Mesendoderm (in vitro differentiated cells): ENCODE results near the gene NAT10.
"Not testable (repeated sequence)": the region's sequence is repeated elsewhere in the genome, so short reads cannot be mapped to it uniquely, and the experiment has no call there.

Experiments used
- DNase-seq: peaks from one replicate; pipeline ENCODE4 v3.0.0; 2013
- H2AK5ac ChIP-seq: 2 replicates; pipeline ENCODE4 v1.6.1; 2013; ENCODE audit warnings: low read length, inconsistent platforms
- H2BK120ac ChIP-seq: 2 replicates; pipeline ENCODE4 v1.6.1; 2013; ENCODE audit warnings: low read depth, mild to moderate bottlenecking, low read length, moderate library complexity, mixed read lengths
- H2BK15ac ChIP-seq: replicated peaks from 2 replicates; pipeline ENCODE4 v1.6.1; 2013; ENCODE audit warnings: low read depth, mild to moderate bottlenecking, moderate library complexity
- H2BK5ac ChIP-seq: 2 replicates; pipeline ENCODE4 v1.6.1; 2013; ENCODE audit warnings: low read length, inconsistent platforms
- H3K18ac ChIP-seq: 2 replicates; pipeline ENCODE4 v1.6.1; 2013; ENCODE audit warnings: mild to moderate bottlenecking, low read length, mixed read lengths
- H3K23ac ChIP-seq: one replicate; pipeline ENCODE4 v1.6.1; 2013; ENCODE audit warnings: low read length
- H3K27ac ChIP-seq: 2 replicates; pipeline ENCODE4 v1.5.1; 2013; ENCODE audit warnings: low read depth, mild to moderate bottlenecking, inconsistent platforms, low read length, moderate library complexity
- H3K27me3 ChIP-seq: 2 replicates; pipeline ENCODE4 v1.6.1; 2013; ENCODE audit warnings: low read length, control low read depth, mild to moderate bottlenecking, inconsistent platforms; ENCODE audit not compliant: insufficient read depth, poor library complexity
- H3K36me3 ChIP-seq: 2 replicates; pipeline ENCODE4 v1.6.1; 2013; ENCODE audit warnings: low read length, inconsistent platforms; ENCODE audit not compliant: control insufficient read depth, insufficient read depth
- H3K4ac ChIP-seq: one replicate; pipeline ENCODE4 v1.6.1; 2013; ENCODE audit warnings: low read depth, mild to moderate bottlenecking, low read length, moderate library complexity
- H3K4me1 ChIP-seq: 2 replicates; pipeline ENCODE4 v1.6.1; 2013; ENCODE audit warnings: low read depth, low read length, inconsistent platforms; ENCODE audit not compliant: control insufficient read depth
- H3K4me2 ChIP-seq: 2 replicates; pipeline ENCODE4 v1.6.1; 2013; ENCODE audit warnings: low read length
- H3K4me3 ChIP-seq: 2 replicates; pipeline ENCODE4 v1.5.1; 2013; ENCODE audit warnings: mild to moderate bottlenecking, low read length
- H3K56ac ChIP-seq: one replicate; pipeline ENCODE4 v1.6.1; 2013; ENCODE audit warnings: low read length
- H3K79me1 ChIP-seq: 2 replicates; pipeline ENCODE4 v1.6.1; 2013; ENCODE audit warnings: low read length, inconsistent platforms
- H3K79me2 ChIP-seq: 2 replicates; pipeline ENCODE4 v1.6.1; 2013; ENCODE audit warnings: mild to moderate bottlenecking, low read length; ENCODE audit not compliant: control insufficient read depth, insufficient read depth
- H3K9ac ChIP-seq: 2 replicates; pipeline ENCODE4 v1.6.1; 2013; ENCODE audit warnings: low read length, inconsistent platforms
- H4K5ac ChIP-seq: one replicate; pipeline ENCODE4 v1.6.1; 2013; ENCODE audit warnings: low read length
- H4K8ac ChIP-seq: one replicate; pipeline ENCODE4 v1.6.1; 2013; ENCODE audit warnings: low read depth, mild to moderate bottlenecking, control low read depth, low read length, moderate library complexity
- WGBS: extraction: QIAGEN DNeasy Blood & Tissue Kit; methylation state at CpG from one replicate; pipeline ENCODE4 v1.1.7; 2013; ENCODE audit warnings: low lambda C conversion rate, missing lambda C conversion rate; ENCODE audit not compliant: insufficient coverage; ENCODE audit errors: extremely low coverage; 5-methylcytosine and 5-hydroxymethylcytosine counted together

Gene NAT10

DNA sequence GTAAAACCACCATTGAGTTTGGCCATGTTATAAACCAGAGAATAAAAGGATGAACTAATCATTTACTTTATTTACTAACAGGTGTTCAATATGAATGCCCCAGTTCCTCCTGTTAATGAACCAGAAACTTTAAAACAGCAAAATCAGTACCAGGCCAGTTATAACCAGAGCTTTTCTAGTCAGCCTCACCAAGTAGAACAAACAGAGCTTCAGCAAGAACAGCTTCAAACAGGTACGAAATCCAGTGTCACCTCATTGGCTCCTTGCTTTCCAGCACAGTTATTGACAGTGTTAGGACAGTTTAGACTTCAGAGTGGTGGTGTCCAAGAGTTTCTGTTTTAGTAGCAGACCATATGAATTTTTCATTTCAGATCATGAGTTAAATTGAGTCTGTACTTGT lies 13.6 kb upstream of the NAT10 start:
- no peak overlapping the region for H4K5ac ChIP-seq
- H3K27ac ChIP-seq: no peak overlapping the region
- H4K8ac ChIP-seq: no peak overlapping the region
- H2BK15ac ChIP-seq: no peak overlapping the region
- H3K27me3 ChIP-seq: no peaks in the 10 kb centered on the region
- no peak for DNase-seq
- no peaks in the 10 kb centered on the region for H3K4me1 ChIP-seq
- no peak overlapping the region for H2BK120ac ChIP-seq
- H3K79me2 ChIP-seq: peaks cover 2% of the 10 kb centered on the region
- no peak overlapping the region for H3K4me2 ChIP-seq
- H3K18ac ChIP-seq: no peak overlapping the region
- H3K4me3 ChIP-seq: no peak overlapping the region
- peaks cover 2% of the 10 kb centered on the region for H3K79me1 ChIP-seq
- no peak overlapping the region for H2BK5ac ChIP-seq
- H3K36me3 ChIP-seq: peaks cover 8% of the 10 kb centered on the region
- no peak overlapping the region for H3K56ac ChIP-seq
- no peak overlapping the region for H3K4ac ChIP-seq
- no peak overlapping the region for H2AK5ac ChIP-seq
- H3K9ac ChIP-seq: no peak overlapping the region
- H3K23ac ChIP-seq: no peak overlapping the region
- WGBS: no CpG with 5 or more reads among the region's 1 CpG

DNA sequence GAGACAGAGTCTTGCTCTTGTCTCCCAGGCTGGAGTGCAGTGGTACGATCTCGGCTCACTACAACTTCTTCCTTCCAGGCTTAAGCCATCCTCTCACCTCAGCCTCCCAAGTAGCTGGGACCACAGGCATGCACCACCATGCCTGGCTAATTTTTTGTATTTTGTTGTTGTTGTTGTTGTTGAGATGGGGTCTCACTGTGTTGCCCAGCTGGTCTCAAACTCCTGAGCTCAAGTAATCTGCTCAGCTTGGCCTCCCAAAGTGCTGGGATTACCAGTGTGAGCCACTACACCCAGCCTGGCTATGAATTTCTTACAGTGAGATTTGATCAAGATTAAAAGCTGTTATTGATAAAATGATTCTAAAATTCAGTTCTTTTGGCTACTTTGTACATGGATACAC lies 10.5 kb upstream of the NAT10 start:
- H3K79me1 ChIP-seq, H3K23ac ChIP-seq, H3K56ac ChIP-seq, H2BK15ac ChIP-seq, H2BK120ac ChIP-seq, H3K4me3 ChIP-seq, H3K18ac ChIP-seq, DNase-seq, H2AK5ac ChIP-seq, H3K4me2 ChIP-seq, H4K5ac ChIP-seq, H4K8ac ChIP-seq, H2BK5ac ChIP-seq, H3K9ac ChIP-seq, H3K27me3 ChIP-seq, H3K4me1 ChIP-seq, H3K27ac ChIP-seq, H3K4ac ChIP-seq, H3K79me2 ChIP-seq: not testable (repeated sequence)
- peaks cover 14% of the 10 kb centered on the region for H3K36me3 ChIP-seq
- WGBS: no CpG with 5 or more reads among the region's 2 CpGs

DNA sequence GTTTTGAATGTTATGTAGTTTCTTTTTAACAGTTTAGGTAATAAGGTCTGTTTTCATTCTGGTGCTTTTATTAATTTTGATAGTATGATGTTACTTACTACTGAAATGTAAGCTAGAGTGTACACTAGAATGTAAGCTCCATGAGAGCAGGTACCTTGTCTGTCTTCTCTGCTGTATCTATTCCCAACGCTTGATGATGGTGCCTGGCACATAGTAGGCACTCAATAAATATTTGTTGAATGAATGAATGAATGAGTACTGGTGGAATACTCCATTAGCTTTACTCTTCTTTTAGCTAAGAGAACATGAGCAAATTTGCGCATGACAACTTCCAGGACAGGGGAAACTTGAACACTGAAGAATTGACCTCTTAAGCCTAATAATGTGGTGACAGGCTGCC lies 6.6 kb upstream of the NAT10 start:
- Histone ChIP-seq H3K4me1 (no peaks in the 10 kb centered on the region), H3K36me3 (peaks cover 8% of the 10 kb centered on the region), H2BK120ac (no peak overlapping the region), H3K56ac (no peak overlapping the region), H2AK5ac (no peak overlapping the region), H3K79me2 (no peaks in the 10 kb centered on the region), H3K23ac (no peak overlapping the region), H3K9ac (no peak overlapping the region), H3K4me3 (no peak overlapping the region), H4K8ac (no peak overlapping the region), H2BK15ac (no peak overlapping the region), H3K27me3 (no peaks in the 10 kb centered on the region), H3K4ac (no peak overlapping the region), H4K5ac (no peak overlapping the region), H2BK5ac (no peak overlapping the region), H3K79me1 (no peaks in the 10 kb centered on the region), H3K18ac (no peak overlapping the region), H3K27ac (no peak overlapping the region), H3K4me2 (no peak overlapping the region)
- WGBS: no CpG with 5 or more reads among the region's 2 CpGs
- no peak for DNase-seq

DNA sequence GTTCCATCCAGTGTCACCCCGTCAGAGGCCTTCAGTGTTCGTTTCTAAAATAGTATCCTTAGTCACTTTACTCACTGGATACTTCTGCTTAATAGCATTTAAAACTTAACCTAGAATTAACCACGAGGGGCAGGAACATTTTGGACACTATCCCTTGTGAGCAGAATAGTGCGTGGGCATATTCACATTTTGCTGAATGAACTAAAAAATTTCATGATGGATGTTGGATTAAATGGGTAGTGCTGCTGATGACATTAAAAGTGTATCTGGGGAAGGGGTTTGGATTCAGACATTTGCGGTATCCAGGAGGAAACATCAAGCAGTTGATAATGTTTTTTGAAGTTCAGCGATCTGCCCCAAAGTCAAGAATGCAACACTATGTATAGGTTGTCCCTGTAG lies 750 bp upstream of the NAT10 start:
- peaks cover 1% of the 10 kb centered on the region for H3K4me1 ChIP-seq
- H3K27ac ChIP-seq: peak overlapping the region; percentile 68
- peak overlapping the region; percentile 48 for H3K4me3 ChIP-seq
- H3K9ac ChIP-seq: peak overlapping the region; percentile 89
- no peak overlapping the region for H2BK120ac ChIP-seq
- peak overlapping the region; percentile 92 for H4K5ac ChIP-seq
- H3K23ac ChIP-seq: no peak overlapping the region
- H2BK5ac ChIP-seq: no peak overlapping the region
- H2BK15ac ChIP-seq: no peak overlapping the region
- H3K36me3 ChIP-seq: peaks cover 6% of the 10 kb centered on the region
- H3K56ac ChIP-seq: peak overlapping the region; percentile 90
- peaks cover 25% of the 10 kb centered on the region for H3K79me2 ChIP-seq
- peaks cover 10% of the 10 kb centered on the region for H3K79me1 ChIP-seq
- no peaks in the 10 kb centered on the region for H3K27me3 ChIP-seq
- DNase-seq: no peak
- no CpG with 5 or more reads among the region's 6 CpGs for WGBS
- peak overlapping the region; percentile 60 for H3K4me2 ChIP-seq
- no peak overlapping the region for H4K8ac ChIP-seq
- H3K18ac ChIP-seq: no peak overlapping the region
- no peak overlapping the region for H3K4ac ChIP-seq
- H2AK5ac ChIP-seq: no peak overlapping the region

DNA sequence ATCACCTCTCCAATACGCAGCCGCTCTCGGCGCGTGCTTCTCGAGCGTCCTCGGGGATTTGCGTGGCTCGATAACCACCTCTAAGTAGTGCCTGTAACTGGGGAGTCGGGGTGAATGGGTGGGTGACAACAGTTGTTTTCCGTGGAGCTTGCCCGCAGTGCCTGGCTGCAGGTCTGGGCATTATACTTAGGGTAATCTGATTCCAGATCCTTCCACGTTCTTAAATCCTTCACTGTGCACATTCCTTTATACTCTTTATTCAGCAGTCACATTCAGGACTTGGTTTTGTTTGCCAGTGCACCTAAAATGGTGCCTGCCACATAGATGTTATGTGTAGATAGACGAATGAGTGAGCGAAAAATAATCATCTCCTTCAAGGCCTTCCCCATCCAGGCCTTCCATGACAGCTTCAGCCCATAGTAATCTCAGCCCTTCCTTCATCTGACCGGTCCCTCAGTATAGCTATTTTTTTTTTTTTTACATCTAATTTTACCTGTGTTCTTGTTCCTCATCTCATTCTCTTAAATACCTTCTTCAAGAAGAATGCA lies 602 bp downstream of the NAT10 start:
- Histone ChIP-seq H3K4me1 (peaks cover 1% of the 10 kb centered on the region), H2AK5ac (no peak overlapping the region), H2BK5ac (no peak overlapping the region), H3K4me2 (peak overlapping the region; percentile 97), H3K4ac (no peak overlapping the region), H2BK15ac (no peak overlapping the region), H3K27me3 (no peaks in the 10 kb centered on the region), H3K4me3 (peak overlapping the region; percentile 98), H3K79me2 (peaks cover 25% of the 10 kb centered on the region), H3K36me3 (peaks cover 6% of the 10 kb centered on the region), H2BK120ac (no peak overlapping the region), H4K8ac (no peak overlapping the region), H3K9ac (peak overlapping the region; percentile 93), H3K56ac (peak overlapping the region; percentile 95), H3K79me1 (peaks cover 11% of the 10 kb centered on the region), H3K18ac (no peak overlapping the region), H3K23ac (no peak overlapping the region), H4K5ac (peak overlapping the region; percentile 13), H3K27ac (no peak overlapping the region)
- DNase-seq: peak; percentile 16
- no CpG with 5 or more reads among the region's 17 CpGs for WGBS

DNA sequence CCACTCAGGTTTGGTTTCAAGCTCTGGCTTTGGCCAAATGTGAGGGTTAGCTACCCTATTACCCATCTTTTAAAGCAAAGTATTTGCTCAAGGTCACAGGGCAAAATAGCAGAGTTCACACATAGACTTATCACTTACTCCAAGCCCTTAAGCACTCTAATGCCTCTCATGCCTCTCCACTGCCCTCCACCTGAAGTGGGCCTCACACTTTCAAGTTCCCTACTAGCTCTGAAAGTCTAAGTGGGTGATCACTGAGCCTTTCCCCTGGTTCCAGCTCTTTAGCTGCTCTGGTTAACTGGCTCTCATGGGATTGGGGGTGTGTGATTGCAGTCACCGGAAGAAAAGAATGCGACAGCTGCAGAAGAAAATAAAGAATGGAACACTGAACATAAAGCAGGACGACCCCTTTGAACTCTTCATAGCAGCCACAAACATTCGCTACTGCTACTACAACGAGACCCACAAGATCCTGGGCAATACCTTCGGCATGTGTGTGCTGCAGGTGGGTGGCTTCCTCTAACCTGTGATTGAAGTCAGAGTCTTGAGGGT lies 6.4 kb downstream of the NAT10 start:
- H3K36me3 ChIP-seq: peaks cover 32% of the 10 kb centered on the region
- H3K56ac ChIP-seq: no peak overlapping the region

More for the DNA sequence above, 6.4 kb downstream of the NAT10 start:
- no peak overlapping the region for H4K8ac ChIP-seq
- no peak overlapping the region for H3K4me3 ChIP-seq
- H3K18ac ChIP-seq: no peak overlapping the region
- H3K79me1 ChIP-seq: peaks cover 6% of the 10 kb centered on the region
- no CpG with 5 or more reads among the region's 6 CpGs for WGBS
- H2BK120ac ChIP-seq: no peak overlapping the region
- H3K4me2 ChIP-seq: no peak overlapping the region
- H3K27ac ChIP-seq: no peak overlapping the region
- peaks cover 12% of the 10 kb centered on the region for H3K79me2 ChIP-seq
- no peak overlapping the region for H3K9ac ChIP-seq
- no peak overlapping the region for H3K23ac ChIP-seq
- no peak overlapping the region for H4K5ac ChIP-seq
- H3K4me1 ChIP-seq: no peaks in the 10 kb centered on the region
- H2AK5ac ChIP-seq: no peak overlapping the region
- no peak overlapping the region for H2BK5ac ChIP-seq
- DNase-seq: no peak
- H2BK15ac ChIP-seq: no peak overlapping the region
- no peaks in the 10 kb centered on the region for H3K27me3 ChIP-seq
- no peak overlapping the region for H3K4ac ChIP-seq
